GM23338 (cell line): ENCODE data around the gene ACTBL2. TPM values are rescaled to one million over a fixed set of nuclear protein-coding genes. Genes with fewer than 3 reads are reported as not detected.

Experiments used
- ATAC-seq: fragments of 200-7000 bp; cut with Tn5 transposase; 3 replicates; pipeline ENCODE4 v1.9.1; 2020
- DNase-seq: peaks from one replicate; pipeline ENCODE4 v3.0.0-alpha.2; 2015; ENCODE audit warnings: low spot score
- H2AFZ ChIP-seq: fragments of 200-600 bp; sonication (generic); 2 replicates; pipeline ENCODE4 v1.8.0; 2016; ENCODE audit warnings: antibody characterized with exemption, mild to moderate bottlenecking, moderate library complexity
- H3F3A ChIP-seq: fragments of 200-600 bp; sonication (generic); replicated peaks from 2 replicates; pipeline ENCODE4 v1.8.0; 2017; ENCODE audit warnings: antibody characterized with exemption, mixed run types, low read depth
- H3K27ac ChIP-seq: fragments of 200-600 bp; sonication (generic); 2 replicates; pipeline ENCODE4 v1.6.1; 2016; ENCODE audit warnings: low read depth
- H3K27me3 ChIP-seq: fragments of 200-600 bp; sonication (generic); 2 replicates; pipeline ENCODE4 v1.8.0; 2016; ENCODE audit warnings: mild to moderate bottlenecking, mixed run types, moderate library complexity; ENCODE audit not compliant: insufficient read depth
- H3K36me3 ChIP-seq: fragments of 200-600 bp; sonication (generic); 2 replicates; pipeline ENCODE4 v1.8.0; 2016; ENCODE audit warnings: mild to moderate bottlenecking; ENCODE audit not compliant: insufficient read depth
- H3K4me1 ChIP-seq: fragments of 200-600 bp; sonication (generic); 2 replicates; pipeline ENCODE4 v1.8.0; 2016; ENCODE audit warnings: mild to moderate bottlenecking, moderate library complexity; ENCODE audit not compliant: insufficient read depth
- H3K4me2 ChIP-seq: fragments of 200-600 bp; sonication (generic); 2 replicates; pipeline ENCODE4 v1.7.1; 2017; ENCODE audit warnings: mixed run types
- H3K4me3 ChIP-seq: fragments of 200-600 bp; sonication (generic); 2 replicates; pipeline ENCODE4 v1.6.1; 2016; ENCODE audit warnings: mixed run types
- H3K79me2 ChIP-seq: fragments of 200-600 bp; sonication (generic); replicated peaks from 2 replicates; pipeline ENCODE4 v1.8.0; 2017; ENCODE audit warnings: mild to moderate bottlenecking; ENCODE audit not compliant: insufficient read depth
- H3K9me2 ChIP-seq: fragments of 200-600 bp; sonication (generic); 2 replicates; pipeline ENCODE4 v1.8.0; 2017; ENCODE audit not compliant: insufficient read depth
- H4K20me1 ChIP-seq: fragments of 200-600 bp; sonication (generic); replicated peaks from 2 replicates; pipeline ENCODE4 v1.8.0; 2017; ENCODE audit warnings: mild to moderate bottlenecking; ENCODE audit not compliant: insufficient read depth
- H3K27ac Mint-ChIP-seq: 2 replicates; pipeline ENCODE4 v1.8.0; 2020; ENCODE audit warnings: inconsistent platforms, mild to moderate bottlenecking, moderate library complexity, mixed read lengths
- H3K27me3 Mint-ChIP-seq: 3 replicates; pipeline ENCODE4 v1.8.0; 2022; ENCODE audit warnings: low read depth, mild to moderate bottlenecking, moderate library complexity, mixed read lengths, inconsistent platforms; ENCODE audit not compliant: insufficient read depth, poor library complexity
- H3K36me3 Mint-ChIP-seq: 3 replicates; pipeline ENCODE4 v1.8.0; 2021; ENCODE audit warnings: low read depth, mild to moderate bottlenecking, inconsistent platforms, moderate library complexity, mixed read lengths
- H3K4me1 Mint-ChIP-seq: 3 replicates; pipeline ENCODE4 v1.8.0; 2020; ENCODE audit warnings: mild to moderate bottlenecking, inconsistent platforms, mixed read lengths
- H3K4me3 Mint-ChIP-seq: 3 replicates; pipeline ENCODE4 v1.8.0; 2021; ENCODE audit warnings: moderate library complexity, mild to moderate bottlenecking, inconsistent platforms, mixed read lengths
- H3K9me3 Mint-ChIP-seq: 3 replicates; pipeline ENCODE4 v1.8.0; 2020; ENCODE audit warnings: moderate library complexity, mild to moderate bottlenecking, inconsistent platforms, mixed read lengths
- CREB1 ChIP-seq: fragments of 250-450 bp; sonication (Bioruptor Pico); IDR thresholded peaks from 2 replicates; pipeline ENCODE4 v1.5.0; 2020; ENCODE audit warnings: low read depth, mild to moderate bottlenecking, moderate library complexity
- ETS1 ChIP-seq: IDR thresholded peaks from 2 replicates; pipeline ENCODE4 v1.6.1; 2016; ENCODE audit warnings: antibody characterized with exemption
- EZH2 ChIP-seq: fragments of 200-600 bp; sonication (generic); IDR thresholded peaks from one replicate; pipeline ENCODE4 v1.8.0; 2017; ENCODE audit warnings: antibody characterized with exemption, mild to moderate bottlenecking, low read depth; ENCODE audit not compliant: unreplicated experiment
- EZH2phosphoT487 ChIP-seq: fragments of 200-600 bp; sonication (generic); IDR thresholded peaks from one replicate; pipeline ENCODE4 v1.8.1; 2018; ENCODE audit warnings: antibody characterized with exemption; ENCODE audit not compliant: unreplicated experiment
- JUNB ChIP-seq: IDR thresholded peaks from one replicate; pipeline ENCODE4 v1.6.1; 2016; ENCODE audit warnings: antibody characterized with exemption; ENCODE audit not compliant: unreplicated experiment
- NANOG ChIP-seq: IDR thresholded peaks from 2 replicates; pipeline ENCODE4 v1.6.1; 2016; ENCODE audit warnings: antibody characterized with exemption, borderline replicate concordance
- POLR2AphosphoS5 ChIP-seq: IDR thresholded peaks from 2 replicates; pipeline ENCODE4 v1.6.1; 2016; ENCODE audit warnings: antibody characterized with exemption, low read depth
- STAT1 ChIP-seq: IDR thresholded peaks from one replicate; pipeline ENCODE4 v1.6.1; 2016; ENCODE audit warnings: antibody characterized with exemption; ENCODE audit not compliant: unreplicated experiment
- ZNF114 ChIP-seq: fragments of 250-450 bp; sonication (Bioruptor Pico); IDR thresholded peaks from 2 replicates; pipeline ENCODE4 v1.5.0; 2020; ENCODE audit warnings: mild to moderate bottlenecking, moderate library complexity
- ZNF331 ChIP-seq: fragments of 250-450 bp; sonication (Bioruptor Pico); IDR thresholded peaks from 2 replicates; pipeline ENCODE4 v1.5.0; 2020; ENCODE audit warnings: low read depth, mild to moderate bottlenecking, moderate library complexity
- polyA plus RNA-seq: library from polyadenylated mRNA; unstranded; fragments of >200 nt; fragmentation: Nextera tagmentation; extraction: Ambion mirVana; gene quantifications from 2 replicates; pipeline ENCODE4 v1.2.1, GENCODE V29; 2016
- total RNA-seq: library from RNA; depleted of rRNA; stranded (reverse); fragments of >200 nt; shearing (Covaris generic); gene quantifications from 2 replicates; pipeline ENCODE4 v1.2.3, GENCODE V29; 2014
- TF ChIP-seq, protein P1 (sequence below): IDR thresholded peaks from one replicate; pipeline ENCODE4 v1.6.1; 2018; ENCODE audit warnings: antibody characterized with exemption; ENCODE audit not compliant: unreplicated experiment
- TF ChIP-seq, protein P2 (sequence below), 2 experiments: fragments of 200-600 bp in 1 of 2; sonication (generic) in 1 of 2; conservative IDR thresholded peaks; 2 replicates each; pipeline versions ENCODE4 v1.5.1 to v1.6.1; 2016 to 2017; ENCODE audit warnings: antibody characterized with exemption in 2 of 2, low read depth in 2 of 2, mild to moderate bottlenecking in 2 of 2, moderate library complexity in 1 of 2
- TF ChIP-seq, protein P3 (sequence below): fragments of 250-450 bp; sonication (Bioruptor Pico); IDR thresholded peaks from 2 replicates; pipeline ENCODE4 v1.5.0; 2020; ENCODE audit warnings: mild to moderate bottlenecking, moderate library complexity

ACTBL2 gene
- total and polyA plus RNA-seq, 2 experiments from 2014 or later = not detected

- no peaks in the 10 kb centered on the region for H3K79me2 ChIP-seq
- no peaks in the 10 kb centered on the region for H3K9me3 Mint-ChIP-seq
- no peak for DNase-seq
- H3K27ac ChIP-seq = no peak overlapping the region
- no peaks in the 10 kb centered on the region for H3K9me2 ChIP-seq
- H3K36me3 Mint-ChIP-seq = no peaks in the 10 kb centered on the region
- no peaks in the 10 kb centered on the region for H3K4me1 Mint-ChIP-seq
- TF ChIP-seq, protein P1, sequence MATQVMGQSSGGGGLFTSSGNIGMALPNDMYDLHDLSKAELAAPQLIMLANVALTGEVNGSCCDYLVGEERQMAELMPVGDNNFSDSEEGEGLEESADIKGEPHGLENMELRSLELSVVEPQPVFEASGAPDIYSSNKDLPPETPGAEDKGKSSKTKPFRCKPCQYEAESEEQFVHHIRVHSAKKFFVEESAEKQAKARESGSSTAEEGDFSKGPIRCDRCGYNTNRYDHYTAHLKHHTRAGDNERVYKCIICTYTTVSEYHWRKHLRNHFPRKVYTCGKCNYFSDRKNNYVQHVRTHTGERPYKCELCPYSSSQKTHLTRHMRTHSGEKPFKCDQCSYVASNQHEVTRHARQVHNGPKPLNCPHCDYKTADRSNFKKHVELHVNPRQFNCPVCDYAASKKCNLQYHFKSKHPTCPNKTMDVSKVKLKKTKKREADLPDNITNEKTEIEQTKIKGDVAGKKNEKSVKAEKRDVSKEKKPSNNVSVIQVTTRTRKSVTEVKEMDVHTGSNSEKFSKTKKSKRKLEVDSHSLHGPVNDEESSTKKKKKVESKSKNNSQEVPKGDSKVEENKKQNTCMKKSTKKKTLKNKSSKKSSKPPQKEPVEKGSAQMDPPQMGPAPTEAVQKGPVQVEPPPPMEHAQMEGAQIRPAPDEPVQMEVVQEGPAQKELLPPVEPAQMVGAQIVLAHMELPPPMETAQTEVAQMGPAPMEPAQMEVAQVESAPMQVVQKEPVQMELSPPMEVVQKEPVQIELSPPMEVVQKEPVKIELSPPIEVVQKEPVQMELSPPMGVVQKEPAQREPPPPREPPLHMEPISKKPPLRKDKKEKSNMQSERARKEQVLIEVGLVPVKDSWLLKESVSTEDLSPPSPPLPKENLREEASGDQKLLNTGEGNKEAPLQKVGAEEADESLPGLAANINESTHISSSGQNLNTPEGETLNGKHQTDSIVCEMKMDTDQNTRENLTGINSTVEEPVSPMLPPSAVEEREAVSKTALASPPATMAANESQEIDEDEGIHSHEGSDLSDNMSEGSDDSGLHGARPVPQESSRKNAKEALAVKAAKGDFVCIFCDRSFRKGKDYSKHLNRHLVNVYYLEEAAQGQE = no peak
- no peak for TF ChIP-seq CREB1 (CRISPR knock-in tag)
- TF ChIP-seq ZNF114 = no peak
- no peak for TF ChIP-seq POLR2AphosphoS5
- TF ChIP-seq ZNF331 = no peak
- TF ChIP-seq, protein P2, sequence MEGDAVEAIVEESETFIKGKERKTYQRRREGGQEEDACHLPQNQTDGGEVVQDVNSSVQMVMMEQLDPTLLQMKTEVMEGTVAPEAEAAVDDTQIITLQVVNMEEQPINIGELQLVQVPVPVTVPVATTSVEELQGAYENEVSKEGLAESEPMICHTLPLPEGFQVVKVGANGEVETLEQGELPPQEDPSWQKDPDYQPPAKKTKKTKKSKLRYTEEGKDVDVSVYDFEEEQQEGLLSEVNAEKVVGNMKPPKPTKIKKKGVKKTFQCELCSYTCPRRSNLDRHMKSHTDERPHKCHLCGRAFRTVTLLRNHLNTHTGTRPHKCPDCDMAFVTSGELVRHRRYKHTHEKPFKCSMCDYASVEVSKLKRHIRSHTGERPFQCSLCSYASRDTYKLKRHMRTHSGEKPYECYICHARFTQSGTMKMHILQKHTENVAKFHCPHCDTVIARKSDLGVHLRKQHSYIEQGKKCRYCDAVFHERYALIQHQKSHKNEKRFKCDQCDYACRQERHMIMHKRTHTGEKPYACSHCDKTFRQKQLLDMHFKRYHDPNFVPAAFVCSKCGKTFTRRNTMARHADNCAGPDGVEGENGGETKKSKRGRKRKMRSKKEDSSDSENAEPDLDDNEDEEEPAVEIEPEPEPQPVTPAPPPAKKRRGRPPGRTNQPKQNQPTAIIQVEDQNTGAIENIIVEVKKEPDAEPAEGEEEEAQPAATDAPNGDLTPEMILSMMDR (conservative IDR thresholded peaks at IDR 0.05; ENCODE audit: low read depth in 2 of 2) = no peak
- no peak for TF ChIP-seq EZH2phosphoT487
- no peak for TF ChIP-seq ETS1
- TF ChIP-seq NANOG = no peak
- no peak for TF ChIP-seq STAT1
- TF ChIP-seq EZH2 = no peak
- no peak for TF ChIP-seq JUNB
- TF ChIP-seq, protein P3, sequence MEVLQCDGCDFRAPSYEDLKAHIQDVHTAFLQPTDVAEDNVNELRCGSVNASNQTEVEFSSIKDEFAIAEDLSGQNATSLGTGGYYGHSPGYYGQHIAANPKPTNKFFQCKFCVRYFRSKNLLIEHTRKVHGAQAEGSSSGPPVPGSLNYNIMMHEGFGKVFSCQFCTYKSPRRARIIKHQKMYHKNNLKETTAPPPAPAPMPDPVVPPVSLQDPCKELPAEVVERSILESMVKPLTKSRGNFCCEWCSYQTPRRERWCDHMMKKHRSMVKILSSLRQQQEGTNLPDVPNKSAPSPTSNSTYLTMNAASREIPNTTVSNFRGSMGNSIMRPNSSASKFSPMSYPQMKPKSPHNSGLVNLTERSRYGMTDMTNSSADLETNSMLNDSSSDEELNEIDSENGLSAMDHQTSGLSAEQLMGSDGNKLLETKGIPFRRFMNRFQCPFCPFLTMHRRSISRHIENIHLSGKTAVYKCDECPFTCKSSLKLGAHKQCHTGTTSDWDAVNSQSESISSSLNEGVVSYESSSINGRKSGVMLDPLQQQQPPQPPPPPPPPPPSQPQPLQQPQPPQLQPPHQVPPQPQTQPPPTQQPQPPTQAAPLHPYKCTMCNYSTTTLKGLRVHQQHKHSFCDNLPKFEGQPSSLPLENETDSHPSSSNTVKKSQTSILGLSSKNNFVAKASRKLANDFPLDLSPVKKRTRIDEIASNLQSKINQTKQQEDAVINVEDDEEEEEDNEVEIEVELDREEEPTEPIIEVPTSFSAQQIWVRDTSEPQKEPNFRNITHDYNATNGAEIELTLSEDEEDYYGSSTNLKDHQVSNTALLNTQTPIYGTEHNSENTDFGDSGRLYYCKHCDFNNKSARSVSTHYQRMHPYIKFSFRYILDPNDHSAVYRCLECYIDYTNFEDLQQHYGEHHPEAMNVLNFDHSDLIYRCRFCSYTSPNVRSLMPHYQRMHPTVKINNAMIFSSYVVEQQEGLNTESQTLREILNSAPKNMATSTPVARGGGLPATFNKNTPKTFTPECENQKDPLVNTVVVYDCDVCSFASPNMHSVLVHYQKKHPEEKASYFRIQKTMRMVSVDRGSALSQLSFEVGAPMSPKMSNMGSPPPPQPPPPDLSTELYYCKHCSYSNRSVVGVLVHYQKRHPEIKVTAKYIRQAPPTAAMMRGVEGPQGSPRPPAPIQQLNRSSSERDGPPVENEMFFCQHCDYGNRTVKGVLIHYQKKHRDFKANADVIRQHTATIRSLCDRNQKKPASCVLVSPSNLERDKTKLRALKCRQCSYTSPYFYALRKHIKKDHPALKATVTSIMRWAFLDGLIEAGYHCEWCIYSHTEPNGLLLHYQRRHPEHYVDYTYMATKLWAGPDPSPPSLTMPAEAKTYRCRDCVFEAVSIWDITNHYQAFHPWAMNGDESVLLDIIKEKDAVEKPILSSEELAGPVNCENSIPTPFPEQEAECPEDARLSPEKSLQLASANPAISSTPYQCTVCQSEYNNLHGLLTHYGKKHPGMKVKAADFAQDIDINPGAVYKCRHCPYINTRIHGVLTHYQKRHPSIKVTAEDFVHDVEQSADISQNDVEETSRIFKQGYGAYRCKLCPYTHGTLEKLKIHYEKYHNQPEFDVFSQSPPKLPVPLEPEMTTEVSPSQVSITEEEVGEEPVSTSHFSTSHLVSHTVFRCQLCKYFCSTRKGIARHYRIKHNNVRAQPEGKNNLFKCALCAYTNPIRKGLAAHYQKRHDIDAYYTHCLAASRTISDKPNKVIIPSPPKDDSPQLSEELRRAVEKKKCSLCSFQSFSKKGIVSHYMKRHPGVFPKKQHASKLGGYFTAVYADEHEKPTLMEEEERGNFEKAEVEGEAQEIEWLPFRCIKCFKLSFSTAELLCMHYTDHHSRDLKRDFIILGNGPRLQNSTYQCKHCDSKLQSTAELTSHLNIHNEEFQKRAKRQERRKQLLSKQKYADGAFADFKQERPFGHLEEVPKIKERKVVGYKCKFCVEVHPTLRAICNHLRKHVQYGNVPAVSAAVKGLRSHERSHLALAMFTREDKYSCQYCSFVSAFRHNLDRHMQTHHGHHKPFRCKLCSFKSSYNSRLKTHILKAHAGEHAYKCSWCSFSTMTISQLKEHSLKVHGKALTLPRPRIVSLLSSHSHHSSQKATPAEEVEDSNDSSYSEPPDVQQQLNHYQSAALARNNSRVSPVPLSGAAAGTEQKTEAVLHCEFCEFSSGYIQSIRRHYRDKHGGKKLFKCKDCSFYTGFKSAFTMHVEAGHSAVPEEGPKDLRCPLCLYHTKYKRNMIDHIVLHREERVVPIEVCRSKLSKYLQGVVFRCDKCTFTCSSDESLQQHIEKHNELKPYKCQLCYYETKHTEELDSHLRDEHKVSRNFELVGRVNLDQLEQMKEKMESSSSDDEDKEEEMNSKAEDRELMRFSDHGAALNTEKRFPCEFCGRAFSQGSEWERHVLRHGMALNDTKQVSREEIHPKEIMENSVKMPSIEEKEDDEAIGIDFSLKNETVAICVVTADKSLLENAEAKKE (CRISPR knock-in tag) = no peak
- H3K4me2 ChIP-seq = no peak overlapping the region
- no peaks in the 10 kb centered on the region for H3F3A ChIP-seq
- H3K27me3 Mint-ChIP-seq = no peaks in the 10 kb centered on the region
- H2AFZ ChIP-seq = no peak overlapping the region
- H3K4me1 ChIP-seq = no peaks in the 10 kb centered on the region
- H3K27me3 ChIP-seq = no peaks in the 10 kb centered on the region
- no peaks in the 10 kb centered on the region for H3K36me3 ChIP-seq
- H3K4me3 ChIP-seq = no peak overlapping the region
- no peak for ATAC-seq
- H3K4me3 Mint-ChIP-seq = no peak overlapping the region
- no peak overlapping the region for H3K27ac Mint-ChIP-seq
- H4K20me1 ChIP-seq = no peaks in the 10 kb centered on the region
These were observed 27.1 kb upstream of the ACTBL2 start for GRCh38 chr5:57509501-57510260.
